K562 (cell line): ENCODE data around the gene OR6F1. TPM values are rescaled to one million over a fixed set of nuclear protein-coding genes. Genes with fewer than 3 reads are reported as not detected.

ENCODE experiments used
- ATAC-seq: fragments of 200-7000 bp; cut with Tn5 transposase; 3 replicates; pipeline ENCODE4 v1.9.1; 2020; ENCODE audit warnings: moderate library complexity
- BruUV-seq: library from RNA; stranded (reverse); fragments of 400-500 nt; replicated peaks from 2 replicates; lab custom pipeline; 2021; lab: Mats Ljungman, UMichigan
- CTCF ChIA-PET: fragments of 300-600 bp; formaldehyde crosslinking; extraction: SDS; loops from one replicate; lab custom pipeline; 2021; ENCODE audit warnings: low intra/inter-chr PET ratio; lab: Yijun Ruan, JAX
- POLR2A ChIA-PET: fragments of 300-600, 350-650 bp; sonication (Branson Sonifier 250); formaldehyde crosslinking; extraction: SDS; loops from one replicate; lab custom pipeline; 2021; ENCODE audit warnings: antibody characterized with exemption, inconsistent platforms; lab: Yijun Ruan, JAX
- DNase-seq, 4 experiments: peaks; one replicate each; pipeline versions ENCODE4 v3.0.0 to v3.0.0-alpha.2; 2011 to 2018; ENCODE audit warnings: low spot score in 3 of 4, mixed read lengths in 3 of 4; ENCODE audit errors: extremely low read depth in 1 of 4
- FAIRE-seq: peaks from 2 replicates; lab custom pipeline; 2011; peaks lifted over from hg19 to GRCh38; lab: Jason Lieb, UNC
- H2AFZ ChIP-seq: 2 replicates; pipeline ENCODE4 v1.6.0; 2011; ENCODE audit warnings: low read depth, low read length, control low read depth, inconsistent platforms
- H3K27ac ChIP-seq: fragments of 200-600 bp; 3 replicates; pipeline ENCODE4 v1.8.0; 2011; ENCODE audit warnings: low read depth, mild to moderate bottlenecking, control low read depth, inconsistent platforms, low read length, moderate library complexity, mixed read lengths; ENCODE audit errors: extremely low read depth
- H3K27me3 ChIP-seq, 2 experiments: fragments of 300-600 bp in 1 of 2; 2 replicates in 1 of 2; 3 replicates in 1 of 2; pipeline versions ENCODE4 v1.6.0 to v1.8.0; 2011; ENCODE audit warnings: inconsistent platforms in 2 of 2, low read length in 2 of 2, mild to moderate bottlenecking in 1 of 2, mixed read lengths in 1 of 2, moderate library complexity in 1 of 2; ENCODE audit not compliant: control insufficient read depth in 2 of 2, insufficient read depth in 2 of 2
- H3K36me3 ChIP-seq: fragments of 300-600 bp; 3 replicates; pipeline ENCODE4 v1.8.0; 2011; ENCODE audit warnings: mild to moderate bottlenecking, low read length, inconsistent platforms; ENCODE audit not compliant: control insufficient read depth, insufficient read depth
- H3K4me1 ChIP-seq, 2 experiments: fragments of 200-600 bp in 1 of 2; replicated peaks in 1 of 2; 2 replicates in 1 of 2; 3 replicates in 1 of 2; pipeline versions ENCODE4 v1.5.1 to v1.8.0; 2011; ENCODE audit warnings: inconsistent platforms in 2 of 2, low read length in 2 of 2, mild to moderate bottlenecking in 1 of 2, mixed read lengths in 1 of 2, moderate library complexity in 1 of 2; ENCODE audit not compliant: control insufficient read depth in 2 of 2, insufficient read depth in 2 of 2
- H3K4me2 ChIP-seq: 2 replicates; pipeline ENCODE4 v1.6.1; 2011; ENCODE audit warnings: low read length, control low read depth, inconsistent platforms, mixed read lengths; ENCODE audit not compliant: insufficient read depth
- H3K4me3 ChIP-seq: fragments of 200-600 bp; sonication (generic), shearing (Covaris generic); 2 replicates; pipeline ENCODE4 v1.5.1; 2016; ENCODE audit warnings: control low read depth, inconsistent platforms
- H3K79me2 ChIP-seq: fragments of 200-600 bp; 3 replicates; pipeline ENCODE4 v1.8.0; 2011; ENCODE audit warnings: low read length, inconsistent platforms; ENCODE audit not compliant: control insufficient read depth, insufficient read depth
- H3K9ac ChIP-seq, 2 experiments: 2 replicates each; pipeline versions ENCODE4 v1.6.0 to v1.6.1; 2011; ENCODE audit warnings: low read depth in 2 of 2, low read length in 2 of 2, control low read depth in 1 of 2, inconsistent platforms in 1 of 2, mild to moderate bottlenecking in 1 of 2, mixed read lengths in 1 of 2; ENCODE audit not compliant: insufficient read depth in 1 of 2
- H3K9me1 ChIP-seq: one replicate; pipeline ENCODE4 v1.6.0; 2011; ENCODE audit warnings: inconsistent platforms, mild to moderate bottlenecking, low read length, moderate library complexity; ENCODE audit not compliant: control insufficient read depth, insufficient read depth
- H3K9me3 ChIP-seq: replicated peaks from 2 replicates; pipeline ENCODE4 v1.5.1; 2011; ENCODE audit warnings: low read depth, low read length, inconsistent platforms; ENCODE audit not compliant: control insufficient read depth, insufficient read depth
- H4K20me1 ChIP-seq: replicated peaks from 2 replicates; pipeline ENCODE4 v1.6.1; 2011; ENCODE audit warnings: low read length, inconsistent platforms, mixed read lengths; ENCODE audit not compliant: control insufficient read depth, insufficient read depth
- CTBP1 ChIP-seq: fragments of 450-650 bp; IDR thresholded peaks from 2 replicates; pipeline ENCODE4 v1.6.1; 2016; ENCODE audit warnings: borderline replicate concordance
- E2F8 ChIP-seq: fragments of 450-650 bp; IDR thresholded peaks from 2 replicates; pipeline ENCODE4 v1.7.1; 2018; ENCODE audit warnings: mild to moderate bottlenecking, low read depth; ENCODE audit not compliant: partially characterized antibody
- JUND ChIP-seq, 2 experiments: IDR thresholded peaks; 2 replicates in 1 of 2; 3 replicates in 1 of 2; pipeline ENCODE4 v1.6.1; 2011; ENCODE audit warnings: borderline replicate concordance in 2 of 2, low read depth in 2 of 2, low read length in 2 of 2, improper control_type of control experiment in 1 of 2, missing biosample characterization in 1 of 2, missing genetic modification characterization in 1 of 2, missing genetic modification reagents in 1 of 2
- PRDM10 ChIP-seq: fragments of 450-650 bp; IDR thresholded peaks from 2 replicates; pipeline ENCODE4 v1.6.1; 2018; ENCODE audit not compliant: partially characterized antibody
- TRIM24 ChIP-seq, 2 experiments: fragments of 450-650 bp; IDR thresholded peaks; 2 replicates each; pipeline ENCODE4 v1.6.1; 2016
- XRCC5 ChIP-seq: fragments of 200-400 bp; formaldehyde crosslinking; IDR thresholded peaks from 2 replicates; pipeline ENCODE4 v1.6.1; 2017; ENCODE audit warnings: low read depth, mild to moderate bottlenecking, low read length
- ZKSCAN1 ChIP-seq: fragments of 150-350 bp; IDR thresholded peaks from 2 replicates; pipeline ENCODE4 v1.6.1; 2016; ENCODE audit warnings: low read depth, low read length
- ZKSCAN3 ChIP-seq: fragments of 250-450 bp; sonication (Bioruptor Pico); IDR thresholded peaks from 2 replicates; pipeline ENCODE4 v1.4.0; 2020
- ZNF311 ChIP-seq: fragments of 250-450 bp; sonication (Bioruptor Pico); IDR thresholded peaks from 2 replicates; pipeline ENCODE4 v1.4.0; 2020; ENCODE audit warnings: mild to moderate bottlenecking, moderate library complexity
- WGBS: fragments of 100-300 bp; shearing (Covaris generic); methylation state at CpG from one replicate; pipeline ENCODE4 v1.1.6; 2016; ENCODE audit warnings: low coverage, mixed read lengths; ENCODE audit not compliant: insufficient coverage; ENCODE audit errors: missing lambda C conversion rate; 5-methylcytosine and 5-hydroxymethylcytosine counted together
- in situ Hi-C: fragments of 300-500 bp; cut with MboI; formaldehyde crosslinking; loops from 4 replicates; pipeline ENCODE4 v1.15.0; 2018; ENCODE audit warnings: inconsistent platforms, mixed read lengths
- intact Hi-C: fragments of 100-400 bp; cut with micrococcal nuclease; formaldehyde crosslinking; loops from 2 replicates; pipeline ENCODE4 v1.14.2; 2022
- polyA plus RNA-seq, 8 experiments: library from polyadenylated mRNA; depleted of rRNA in 4 of 8; stranded (reverse) in 5 of 8; unstranded in 3 of 8; fragments of >200 nt; fragmentation: Nextera tagmentation in 2 of 8; fragmentation: Illumina TruSeq in 1 of 8; extraction: Ambion mirVana in 2 of 8; extraction: Trizol in 1 of 8; gene quantifications; 2 replicates each; pipeline versions ENCODE4 v1.2.1 to v1.2.3, GENCODE V29; 2011 to 2014; ENCODE audit warnings: inconsistent platforms in 1 of 8, missing spikeins in 1 of 8
- total RNA-seq, 7 experiments: library from RNA; depleted of rRNA in 6 of 7; stranded (reverse); fragments of >200 nt in 6 of 7; fragmentation: Illumina TruSeq in 2 of 7; extraction: Trizol in 2 of 7; gene quantifications; 2 replicates each; pipeline versions ENCODE4 v1.2.1 to v1.2.3, GENCODE V29; 2011 to 2021; ENCODE audit warnings: low replicate concordance in 1 of 7

Gene OR6F1
- total and polyA plus RNA-seq, 9 of the 15 experiments (the other 6 are each of a cell fraction or from before 2014, with no cell fraction given), result not detected

GRCh38 chr1:247747616-247748015 lies 31.2 kb upstream of the OR6F1 start:
- no peaks in the 10 kb centered on the region for H3K79me2 ChIP-seq
- DNase-seq, result no peak
- TF ChIP-seq ZKSCAN3 (CRISPR knock-in tag), result no peak
- TF ChIP-seq, all 486 proteins: peak for 0
- Histone ChIP-seq H3K27ac (no peak overlapping the region), H3K9ac (no peak overlapping the region), H3K4me3 (no peak overlapping the region), H3K36me3 (no peaks in the 10 kb centered on the region), H3K4me1 (no peaks in the 10 kb centered on the region; a peak in 1 of 5 replicates), H4K20me1 (no peaks in the 10 kb centered on the region), H3K9me1 (no peaks in the 10 kb centered on the region), H3K4me2 (no peak overlapping the region), H3K27me3 (no peaks in the 10 kb centered on the region), H3K9me3 (peaks cover 5% of the 10 kb centered on the region; the same call in 1 of the 2 replicates), H2AFZ (no peak overlapping the region)
- BruUV-seq, result no TSS peak
- FAIRE-seq (no peak), ATAC-seq (no peak)
- WGBS, result 0% methylated on average over 7 of the region's 7 CpGs
- ChIA-PET CTCF (no interaction called here), POLR2A (no interaction called here)
- in situ Hi-C loops, result no loop called here
- intact Hi-C loops, result no loop called here

GRCh38 chr1:247746391-247746935 lies 30.0 kb upstream of the OR6F1 start:
- Histone ChIP-seq H3K9me1 (no peaks in the 10 kb centered on the region), H3K4me1 (no peaks in the 10 kb centered on the region; a peak in 1 of 5 replicates), H4K20me1 (no peaks in the 10 kb centered on the region), H3K9me3 (peaks cover 5% of the 10 kb centered on the region; the same call in 1 of the 2 replicates), H3K79me2 (no peaks in the 10 kb centered on the region), H3K27ac (no peak overlapping the region), H3K4me2 (no peak overlapping the region), H2AFZ (no peak overlapping the region), H3K36me3 (no peaks in the 10 kb centered on the region), H3K4me3 (no peak overlapping the region), H3K27me3 (no peaks in the 10 kb centered on the region), H3K9ac (no peak overlapping the region)
- BruUV-seq, result no TSS peak
- in situ Hi-C loops, result no loop called here
- ChIA-PET CTCF (no interaction called here), POLR2A (no interaction called here)
- intact Hi-C loops, result no loop called here
- no peak for FAIRE-seq
- ATAC-seq, result no peak
- WGBS, result 0% methylated on average over 3 of the region's 3 CpGs
- DNase-seq, result no peak
- no peak for TF ChIP-seq CTBP1
- TF ChIP-seq PRDM10, result no peak
- TF ChIP-seq ZNF311 (CRISPR knock-in tag), result no peak
- TF ChIP-seq XRCC5, result no peak
- no peak for TF ChIP-seq E2F8
- no peak for TF ChIP-seq ZKSCAN1
- TF ChIP-seq JUND (IDR thresholded peaks at IDR 0.05; ENCODE audit: borderline replicate concordance, low read depth, low read length), result no peak
- no peak for TF ChIP-seq JUND (tag; IDR thresholded peaks at IDR 0.05; ENCODE audit: borderline replicate concordance, low read depth, low read length)
- TF ChIP-seq TRIM24 (IDR thresholded peaks at IDR 0.05), result no peak
